ENCODE data around the gene PTGIR. TPM values are rescaled to one million over a fixed set of nuclear protein-coding genes. Genes with fewer than 3 reads are reported as not detected.

The PTGIR gene
- total and polyA plus RNA-seq, 11 donors: 2.1 to 16.7 (median 4.9) TPM

GRCh38 chr19:46571495-46571894, 53.4 kb downstream of the PTGIR start:
- no peak overlapping the region for H3K4me3 ChIP-seq
- no peaks in the 10 kb centered on the region for H3K9me3 ChIP-seq
- H3K4me1 ChIP-seq: no peaks in the 10 kb centered on the region
- no peak for TF ChIP-seq POLR2A (IDR thresholded peaks at IDR 0.05)
- TF ChIP-seq CTCF (IDR thresholded peaks at IDR 0.05): no peak
- ATAC-seq (no peak), DNase-seq (no peak)
- WGBS, 4 donors: 55 to 63% (median 58%) methylated on average over 5 of the region's 5 CpGs
- intact Hi-C loops (cut with DNase I): no loop called here
- no peaks in the 10 kb centered on the region for H3K27me3 ChIP-seq
- H3K27ac ChIP-seq: no peak overlapping the region
- H3K36me3 ChIP-seq: no peaks in the 10 kb centered on the region

Other genes starting within 250 kb of the PTGIR start
- 10 to 100 TPM; 13.6 to 30.6 (median 24.7) TPM for gene CCDC8, start 211.5 kb downstream of the PTGIR start, total RNA-seq
- 10 to 100 TPM; 17.8 to 19.0 TPM for gene CCDC8, start 211.5 kb downstream of the PTGIR start, polyA plus RNA-seq
- gene PNMA8C, start 196.2 kb downstream of the PTGIR start, total RNA-seq: under 1 TPM in 7 of 9 donors, not detected in 2; 0.07 to 0.19 (median 0.12) TPM
- under 1 TPM in 1 of 2 donors, not detected in 1; 0.08 TPM for gene PNMA8C, start 196.2 kb downstream of the PTGIR start, polyA plus RNA-seq
- gene PNMA8A, start 153.5 kb downstream of the PTGIR start, total RNA-seq: 10 to 100 TPM in 3 of 9 donors, 1 to 10 TPM in 6; 2.1 to 12.1 (median 9.3) TPM
- 1 to 10 TPM; 3.2 to 6.0 TPM for gene PNMA8A, start 153.5 kb downstream of the PTGIR start, polyA plus RNA-seq
- 1 to 10 TPM in 2 of 9 donors, under 1 TPM in 7; 0.38 to 1.1 (median 0.69) TPM for gene PNMA8B, start 129.2 kb downstream of the PTGIR start, total RNA-seq
- under 1 TPM; 0.27 to 0.69 TPM for gene PNMA8B, start 129.2 kb downstream of the PTGIR start, polyA plus RNA-seq
- 100 to 1,000 TPM; 204 to 417 (median 283) TPM for gene CALM3, start 23.8 kb downstream of the PTGIR start, total RNA-seq
- gene CALM3, start 23.8 kb downstream of the PTGIR start, polyA plus RNA-seq: 100 to 1,000 TPM; 290 to 302 TPM
- gene GNG8, start 11.1 kb upstream of the PTGIR start, total RNA-seq: not detected
- not detected for gene GNG8, start 11.1 kb upstream of the PTGIR start, polyA plus RNA-seq
- 10 to 100 TPM in 7 of 9 donors, 1 to 10 TPM in 2; 8.8 to 23.4 (median 15.1) TPM for gene DACT3, start 36.1 kb upstream of the PTGIR start, total RNA-seq
- gene DACT3, start 36.1 kb upstream of the PTGIR start, polyA plus RNA-seq: 1 to 10 TPM; 2.4 to 9.1 TPM
- 10 to 100 TPM in 7 of 9 donors, 1 to 10 TPM in 2; 8.4 to 32.8 (median 13.2) TPM for gene PRKD2, start 92.0 kb upstream of the PTGIR start, total RNA-seq
- 10 to 100 TPM; 10.6 to 12.1 TPM for gene PRKD2, start 92.0 kb upstream of the PTGIR start, polyA plus RNA-seq
- gene FKRP, start 121.0 kb upstream of the PTGIR start, total RNA-seq: 10 to 100 TPM; 13.9 to 25.1 (median 19.8) TPM
- gene FKRP, start 121.0 kb upstream of the PTGIR start, polyA plus RNA-seq: 10 to 100 TPM; 14.4 to 20.7 TPM
- 10 to 100 TPM; 41.0 to 93.6 (median 53.7) TPM for gene STRN4, start 121.4 kb upstream of the PTGIR start, total RNA-seq
- gene STRN4, start 121.4 kb upstream of the PTGIR start, polyA plus RNA-seq: 10 to 100 TPM; 42.2 to 89.6 TPM
- 10 to 100 TPM in 4 of 9 donors, 1 to 10 TPM in 5; 3.7 to 22.4 (median 8.9) TPM for gene SLC1A5, start 163.5 kb upstream of the PTGIR start, total RNA-seq
- 10 to 100 TPM in 1 of 2 donors, 1 to 10 TPM in 1; 3.8 to 21.5 TPM for gene SLC1A5, start 163.5 kb upstream of the PTGIR start, polyA plus RNA-seq
- gene AP2S1, start 225.8 kb upstream of the PTGIR start, total RNA-seq: 100 to 1,000 TPM in 2 of 9 donors, 10 to 100 TPM in 7; 75.3 to 148 (median 84.5) TPM
- 100 to 1,000 TPM in 1 of 2 donors, 10 to 100 TPM in 1; 85.8 to 166 TPM for gene AP2S1, start 225.8 kb upstream of the PTGIR start, polyA plus RNA-seq
- gene ARHGAP35, start 235.9 kb upstream of the PTGIR start, total RNA-seq: 10 to 100 TPM; 59.5 to 91.0 (median 77.2) TPM
- 10 to 100 TPM; 34.8 to 68.1 TPM for gene ARHGAP35, start 235.9 kb upstream of the PTGIR start, polyA plus RNA-seq

Measured in heart left ventricle (tissue), 16 donors.